ENCODE measurements around the gene OTUD6A.

DNA sequence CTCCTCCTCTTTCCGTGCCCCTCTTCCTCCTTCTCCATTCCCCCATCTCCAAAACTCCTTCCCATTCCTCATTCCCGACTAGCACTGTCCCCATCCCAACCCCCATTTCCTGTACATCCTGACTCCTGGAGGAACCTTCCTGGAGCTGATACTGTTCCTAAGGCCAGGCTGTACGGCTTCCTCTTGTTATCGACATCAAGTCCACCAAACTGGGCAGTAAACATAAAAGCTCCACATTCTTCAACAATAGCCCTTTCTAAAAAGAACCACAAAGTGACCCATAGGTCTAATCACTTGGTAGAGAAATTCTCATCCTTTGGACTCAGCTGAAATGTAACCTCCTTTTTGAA, 35.4 kb upstream of the OTUD6A start:
- TF ChIP-seq CTCF (conservative IDR thresholded peaks at IDR 0.05; ENCODE audit: low read length), result no peak
- no peak for TF ChIP-seq EZH2phosphoT487 (IDR thresholded peaks at IDR 0.05; ENCODE audit: borderline replicate concordance)

Measured in Loucy (cell line).